ENCODE results near the gene SMKR1.

SMKR1 gene

GRCh38 chr7:129561677-129562359 is 59.5 kb downstream of the SMKR1 start:
- H3K4me3 ChIP-seq (ENCODE audit: low read depth in 1 of 2, low read length in 2 of 2): no peak overlapping the region
- TF ChIP-seq EZH2 (IDR thresholded peaks at IDR 0.05; ENCODE audit: borderline replicate concordance, low read depth, low read length, severe bottlenecking) (no peak), CTCF (IDR thresholded peaks at IDR 0.05; ENCODE audit: borderline replicate concordance, extremely low read depth, low read length, poor library complexity, severe bottlenecking) (no peak)
- H3K4me2 ChIP-seq (ENCODE audit: insufficient read depth, low read length): no peak overlapping the region
- no peak for ATAC-seq (ENCODE audit: insufficient read depth, low read depth)
- H3K27ac ChIP-seq (ENCODE audit: low read length): no peak overlapping the region
- no peak for DNase-seq
- no peaks in the 10 kb centered on the region for H4K20me1 ChIP-seq (ENCODE audit: insufficient read depth, low read length)
- peaks cover 3% of the 10 kb centered on the region for H3K27me3 ChIP-seq (ENCODE audit: insufficient read depth, low read length, poor library complexity)
- H3K36me3 ChIP-seq (ENCODE audit: insufficient read depth, low read length): no peaks in the 10 kb centered on the region
- H3K4me1 ChIP-seq (ENCODE audit: insufficient read depth, low read length): no peaks in the 10 kb centered on the region
- H3K79me2 ChIP-seq (ENCODE audit: insufficient read depth, low read length): no peaks in the 10 kb centered on the region
- no peak overlapping the region for H3K9ac ChIP-seq (ENCODE audit: low read depth, low read length)
- no peaks in the 10 kb centered on the region for H3K9me3 ChIP-seq (ENCODE audit: insufficient read depth, low read length, severe bottlenecking)
- no peak overlapping the region for H2AFZ ChIP-seq (ENCODE audit: low read depth, low read length)

Measured in DND-41 (cell line).